Hippocampal formation (tissue), 2 donors: ENCODE data around the gene PRG3.
A peak's percentile ranks its signal among the peaks of the same experiment; 100 is the strongest.

ENCODE experiments used
- DNase-seq, 2 donors: peaks; one replicate each; lab custom pipeline; 2025; lab: John Stamatoyannopoulos, UW

Gene PRG3, protein sequence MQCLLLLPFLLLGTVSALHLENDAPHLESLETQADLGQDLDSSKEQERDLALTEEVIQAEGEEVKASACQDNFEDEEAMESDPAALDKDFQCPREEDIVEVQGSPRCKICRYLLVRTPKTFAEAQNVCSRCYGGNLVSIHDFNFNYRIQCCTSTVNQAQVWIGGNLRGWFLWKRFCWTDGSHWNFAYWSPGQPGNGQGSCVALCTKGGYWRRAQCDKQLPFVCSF

DNA sequence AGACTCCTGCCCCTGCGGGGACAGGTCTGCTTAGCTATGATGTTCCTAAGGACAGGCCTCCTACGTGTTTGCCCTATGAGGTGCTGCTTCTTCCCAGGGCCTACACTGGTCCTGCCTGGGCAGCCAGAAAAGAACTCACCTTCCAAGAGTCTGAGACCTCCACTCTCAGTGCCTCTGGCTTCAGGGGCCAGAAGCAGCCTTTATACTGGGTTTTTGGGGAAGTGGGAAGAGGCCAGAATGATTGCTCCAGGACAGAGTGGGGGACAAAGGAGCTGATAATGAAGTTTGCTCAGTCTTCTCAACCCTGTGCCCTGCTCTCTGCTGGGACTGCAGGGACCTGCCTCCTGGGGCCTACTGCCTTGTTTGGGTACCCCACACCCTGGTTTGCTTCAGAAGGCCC is at the start of gene PRG3:
TSS of gene PRG3 (minus strand) at position 176 of the 400 bp plus-strand sequence. CDS start 442 bp downstream, outside the sequence.
- no peak for DNase-seq

DNA sequence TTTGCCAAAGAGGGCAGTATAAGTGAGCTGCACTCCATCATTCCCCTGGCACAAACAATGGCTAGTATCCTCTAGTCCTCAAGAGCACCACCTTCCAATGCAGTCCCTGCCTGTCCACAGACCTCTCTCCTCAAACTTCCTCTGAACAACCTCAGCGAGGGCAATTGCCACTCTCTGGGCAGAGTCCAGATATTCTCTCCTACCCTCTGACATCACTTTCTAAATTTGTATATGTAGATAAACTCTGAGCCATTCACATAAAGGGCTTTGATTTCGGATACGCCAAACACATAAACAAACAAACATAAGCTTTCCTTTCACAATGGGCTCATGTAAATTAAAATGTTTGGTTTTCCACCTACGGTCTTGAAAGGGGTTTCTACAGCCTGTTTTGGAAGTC is 49.0 kb upstream of the PRG3 start:
- DNase-seq = no peak

DNA sequence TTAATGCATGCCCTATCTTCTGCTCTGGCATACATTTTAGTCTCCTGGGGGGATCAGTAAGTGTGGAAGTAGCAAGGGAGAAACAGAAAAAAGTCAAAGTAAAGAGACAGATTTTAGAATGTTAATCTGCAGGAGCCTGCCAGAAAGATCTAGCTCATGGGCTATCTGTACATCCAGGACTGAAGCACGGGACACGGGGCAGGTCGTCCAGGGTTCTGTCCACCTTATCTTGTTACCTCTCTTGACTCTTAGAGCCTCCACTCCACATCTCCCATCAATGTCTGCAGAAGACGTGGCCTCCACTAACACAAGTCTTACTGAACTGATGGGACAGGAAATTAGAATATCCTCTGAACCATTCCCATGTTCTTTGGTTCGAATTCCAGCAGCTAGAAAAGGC is 47.7 kb upstream of the PRG3 start:
- DNase-seq = no peak

DNA sequence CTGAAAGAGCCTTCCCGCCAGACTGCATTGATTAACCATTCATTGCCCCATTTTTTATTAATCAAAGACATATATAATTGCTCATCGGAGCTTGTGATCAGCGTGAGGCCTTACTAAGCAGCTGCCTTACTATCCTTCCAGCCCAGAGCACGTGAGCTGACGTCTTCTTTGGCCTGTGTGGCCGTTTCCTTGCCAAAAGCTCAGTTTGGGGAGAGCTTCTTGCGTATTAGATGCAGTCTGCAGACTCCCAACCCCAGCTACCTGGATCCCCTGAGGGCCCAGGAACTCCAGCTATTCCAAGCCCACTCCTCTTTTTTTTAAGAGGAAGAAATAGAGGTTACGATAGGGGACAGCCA is 46.8 kb upstream of the PRG3 start:
- DNase-seq = peak; percentile 7 to 24

DNA sequence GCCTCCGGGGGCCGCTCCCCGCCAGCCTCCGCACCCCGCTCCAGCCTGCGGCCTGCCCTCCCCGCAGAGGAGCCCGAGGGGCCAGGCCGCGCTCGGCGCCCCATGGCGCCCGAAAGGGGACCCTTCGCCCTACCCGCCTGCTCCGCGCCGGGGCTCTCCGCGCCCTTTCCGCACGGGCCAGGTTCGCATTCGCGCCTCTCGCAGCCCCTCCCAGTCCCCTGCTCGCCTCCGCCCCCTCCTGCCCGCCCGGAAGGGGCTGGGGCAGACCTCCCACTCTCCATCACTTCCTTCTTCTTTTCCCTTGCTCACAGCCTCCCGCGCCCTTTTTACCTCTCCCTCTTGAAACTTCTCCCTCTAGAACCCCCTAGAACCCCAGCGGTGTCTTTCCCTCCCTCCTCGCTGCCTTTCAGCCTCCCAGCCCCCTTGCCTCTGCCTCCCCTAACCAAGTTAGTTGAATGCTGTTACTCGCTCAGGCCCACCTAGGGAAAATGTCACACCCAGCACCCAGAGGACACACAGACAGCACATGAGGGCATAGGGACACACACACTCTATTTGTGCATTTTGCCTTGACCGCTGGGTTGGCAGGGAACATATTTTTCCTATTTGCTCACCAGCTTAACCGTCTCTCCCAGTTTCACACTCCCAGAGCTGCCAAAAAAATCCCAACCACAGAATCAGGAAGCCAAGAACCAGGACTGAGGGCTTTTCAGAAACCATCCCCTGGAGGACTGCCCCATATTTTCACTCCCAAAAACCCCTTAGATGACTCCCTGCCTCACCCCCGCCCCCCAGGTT is 46.2 kb upstream of the PRG3 start, which contains the start of gene SLC43A3:
TSS of gene SLC43A3 (minus strand) at position 193 of the 798 bp plus-strand sequence. CDS start 949 bp downstream, outside the sequence.
- peak in 1 of 2 donors; percentile 19 for DNase-seq

DNA sequence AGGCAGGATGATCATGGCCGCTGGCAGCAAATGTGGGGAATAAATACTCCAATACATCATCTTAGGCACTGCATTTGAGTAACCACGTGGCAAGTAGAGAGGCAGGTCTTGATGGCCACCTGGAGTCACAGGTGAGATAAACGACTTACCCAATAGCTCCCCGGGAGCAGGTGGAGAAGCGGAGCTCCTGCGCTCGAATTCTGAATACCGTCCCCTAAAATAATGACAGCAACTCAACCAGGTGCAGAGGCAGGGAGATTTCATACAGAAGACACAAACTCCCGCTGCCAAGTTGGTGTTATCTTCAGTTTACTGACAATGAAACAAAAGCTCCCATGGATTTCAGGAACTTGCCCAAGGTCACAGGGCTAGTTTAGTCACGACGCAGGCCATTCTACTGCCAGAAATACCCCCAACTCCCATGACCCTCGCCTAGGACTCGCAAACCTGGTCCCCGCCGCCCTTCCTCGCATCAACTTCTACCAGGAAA is 45.5 kb upstream of the PRG3 start:
- no peak for DNase-seq

DNA sequence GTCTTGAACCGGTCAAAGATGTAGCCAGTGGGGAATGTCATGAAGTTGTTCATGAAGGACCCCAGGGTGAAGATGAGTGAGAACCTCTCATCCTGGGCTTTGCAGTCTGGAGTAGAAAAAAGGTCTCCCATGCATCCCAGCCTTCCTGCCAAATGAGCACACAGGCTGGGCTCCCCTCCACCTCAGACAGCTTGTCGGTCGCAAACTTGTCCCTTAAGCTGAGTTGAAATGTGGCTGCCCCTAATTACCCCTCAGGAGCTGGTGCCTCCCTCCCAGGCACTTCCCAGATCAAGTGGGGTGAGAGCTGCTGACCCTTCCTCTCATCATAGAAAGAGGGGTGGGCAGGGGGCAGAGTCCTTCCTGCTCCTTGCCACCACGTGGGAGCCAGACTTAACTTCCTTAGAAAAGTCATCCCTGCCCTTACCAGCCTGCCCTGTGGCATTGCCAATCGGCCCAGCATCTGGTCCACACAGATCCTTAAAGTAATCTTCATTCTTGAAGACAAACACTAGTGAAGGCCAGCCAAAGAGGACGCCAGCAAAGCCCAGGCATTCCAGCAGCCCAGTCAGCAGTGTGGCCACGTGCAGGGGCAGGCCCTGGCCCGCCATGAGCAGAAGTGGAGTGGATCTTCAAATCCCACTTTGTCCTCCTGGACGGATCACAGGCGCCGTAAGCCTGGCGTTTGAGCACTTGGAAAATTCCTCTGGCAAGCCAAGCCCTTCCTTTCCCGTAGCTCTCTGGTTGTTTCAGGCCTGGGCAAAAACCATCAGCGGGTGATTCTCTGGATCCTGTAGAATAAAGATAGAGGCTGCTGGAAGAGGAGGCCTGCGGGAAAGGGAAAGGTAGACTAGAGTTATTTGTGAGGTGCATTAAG is 44.9 kb upstream of the PRG3 start:
- peak in 1 of 2 donors; percentile 12 for DNase-seq

DNA sequence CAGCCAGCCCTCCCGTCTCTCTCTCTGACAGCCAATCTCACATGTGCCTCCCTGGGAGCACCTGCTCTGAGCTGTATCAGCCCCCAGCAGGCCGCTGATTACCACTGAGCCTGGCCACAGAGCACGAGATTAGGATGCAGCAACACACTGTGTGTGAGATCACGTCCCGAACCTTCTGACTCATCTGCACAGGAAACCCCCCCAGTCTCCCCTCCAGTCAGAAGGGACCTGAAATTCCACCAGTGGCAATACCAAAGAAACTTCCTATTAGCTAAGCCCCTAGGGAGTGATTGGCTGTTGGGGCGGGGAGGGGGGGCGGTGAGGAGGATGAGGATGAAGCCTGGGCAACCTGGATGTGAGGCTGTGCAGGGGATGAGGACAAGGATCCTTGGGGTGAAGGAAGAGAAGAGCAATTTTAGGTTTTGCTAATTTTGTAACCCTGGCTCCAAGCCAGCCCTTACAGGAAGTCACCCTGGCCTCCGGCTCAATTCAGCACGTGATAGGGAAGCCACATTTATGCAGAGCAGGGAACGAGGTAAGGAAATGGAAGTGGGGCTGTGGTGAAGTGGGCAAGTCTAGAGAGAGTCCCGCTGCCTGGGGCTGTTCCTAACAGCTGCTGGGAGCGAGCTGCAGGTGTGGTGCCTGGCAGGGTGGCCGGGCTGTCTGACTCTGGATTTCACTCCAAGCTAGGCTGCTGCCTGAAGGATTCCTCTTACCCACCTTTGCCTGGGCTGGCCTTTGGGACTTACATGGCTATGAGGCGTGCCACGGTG is 44.0 kb upstream of the PRG3 start:
- peak in 1 of 2 donors; percentile 3 for DNase-seq

DNA sequence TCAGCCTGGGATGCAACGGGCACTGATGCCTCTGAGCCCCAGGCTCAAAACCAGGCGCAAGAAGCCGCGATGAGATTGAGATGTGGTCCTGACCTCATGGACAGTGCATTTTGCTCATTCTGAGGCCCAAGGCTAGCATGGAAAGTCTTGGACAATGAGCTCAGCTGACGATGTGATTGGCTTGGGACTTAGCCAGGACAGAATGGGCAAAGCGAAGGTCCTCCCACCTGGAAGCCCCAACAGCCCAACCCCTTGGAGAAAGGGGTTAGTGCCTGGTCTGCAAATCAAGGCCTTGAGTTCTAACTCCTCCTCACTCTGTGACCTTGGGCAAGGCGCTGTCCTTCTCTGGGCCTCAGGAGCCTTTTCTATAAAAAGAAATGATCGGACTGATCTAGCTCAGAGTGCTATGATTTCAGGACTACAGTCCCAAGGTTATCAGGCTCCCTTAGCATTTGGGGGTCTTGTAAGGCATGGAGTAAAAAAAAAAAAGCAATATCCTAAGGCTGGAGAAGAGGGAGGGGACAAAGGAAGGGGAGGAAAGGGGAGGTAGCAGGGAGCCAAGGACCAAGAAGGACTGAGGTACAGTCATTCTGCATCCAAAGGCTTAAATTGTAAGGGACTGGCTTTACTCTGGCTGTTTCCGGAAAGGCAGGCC is 43.3 kb upstream of the PRG3 start:
- DNase-seq = no peak

DNA sequence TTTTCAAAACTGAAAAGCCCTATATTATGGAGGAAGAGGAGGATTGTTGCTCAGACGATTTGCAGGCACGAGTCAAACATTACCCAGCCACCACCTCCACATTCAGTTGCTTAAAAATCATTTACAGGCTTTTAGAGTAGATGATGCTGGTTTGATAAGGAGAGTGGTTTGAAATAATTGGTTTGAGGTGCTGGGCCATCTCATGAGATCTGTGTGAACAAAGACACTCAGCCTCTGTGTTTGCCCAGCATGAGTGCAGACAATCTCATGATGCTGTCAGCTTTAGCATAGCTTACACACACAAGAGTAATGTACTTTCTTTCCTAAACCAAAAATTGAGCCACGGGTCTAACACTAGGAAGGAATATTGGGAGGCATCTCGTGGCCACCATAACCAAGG is 41.7 kb upstream of the PRG3 start:
- DNase-seq = no peak

DNA sequence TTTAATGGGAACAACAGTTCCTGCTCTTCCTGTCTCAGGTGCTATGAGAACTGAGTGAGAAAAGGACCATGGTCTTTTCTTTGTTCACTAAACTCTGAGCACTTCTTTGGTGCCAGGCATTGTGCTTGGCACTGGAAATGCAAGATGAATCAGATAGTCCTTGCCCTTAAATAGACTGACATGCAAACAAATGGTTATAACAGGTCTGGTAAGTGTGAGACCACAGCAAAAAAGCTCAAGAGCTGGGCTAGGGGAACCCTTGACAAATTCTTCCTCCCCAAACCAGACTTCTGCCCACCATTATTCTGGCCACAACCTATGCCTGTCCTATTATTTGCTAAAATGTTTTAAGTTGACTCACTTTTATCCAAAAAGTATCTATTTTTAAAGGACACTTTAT is 40.9 kb upstream of the PRG3 start:
- DNase-seq = no peak

DNA sequence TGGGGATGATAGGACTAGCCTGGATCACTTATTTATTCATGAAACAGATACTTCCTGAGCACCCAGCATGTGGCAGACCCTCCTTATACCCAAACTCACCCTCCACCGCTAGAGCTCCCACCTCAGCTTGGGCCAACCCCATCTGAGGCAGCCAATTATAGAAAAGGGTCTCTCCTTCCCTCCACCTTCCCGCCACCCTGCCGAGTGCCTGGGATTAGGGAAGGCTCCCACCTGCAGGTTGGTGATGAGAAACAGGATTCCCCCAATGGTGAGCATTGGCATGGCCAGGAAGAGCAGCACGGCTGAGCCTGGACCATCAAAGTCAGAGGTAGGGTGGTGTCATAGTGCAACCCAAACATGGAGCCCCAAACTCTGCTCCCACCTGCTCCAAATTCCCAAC is 40.1 kb upstream of the PRG3 start:
- DNase-seq = no peak

DNA sequence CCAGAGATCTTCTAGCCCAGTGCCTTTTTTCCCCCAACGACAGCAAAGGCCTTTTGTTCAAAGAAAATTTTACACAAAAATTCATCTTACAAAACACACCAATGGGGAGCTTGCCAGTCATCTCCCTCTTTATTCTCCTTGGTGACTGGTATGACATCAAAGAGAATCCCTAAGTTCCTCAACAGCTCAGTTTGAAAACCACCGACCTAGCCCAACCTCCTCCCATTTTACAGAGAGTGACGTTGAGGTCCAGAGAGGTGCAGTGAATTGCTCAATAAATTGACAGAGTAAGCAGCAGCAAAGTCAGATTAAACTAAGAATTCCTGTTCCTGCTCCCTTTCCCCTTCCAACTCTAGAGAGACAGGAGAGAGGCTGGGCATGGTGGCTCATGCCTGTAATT is 38.2 kb upstream of the PRG3 start:
- DNase-seq = no peak

DNA sequence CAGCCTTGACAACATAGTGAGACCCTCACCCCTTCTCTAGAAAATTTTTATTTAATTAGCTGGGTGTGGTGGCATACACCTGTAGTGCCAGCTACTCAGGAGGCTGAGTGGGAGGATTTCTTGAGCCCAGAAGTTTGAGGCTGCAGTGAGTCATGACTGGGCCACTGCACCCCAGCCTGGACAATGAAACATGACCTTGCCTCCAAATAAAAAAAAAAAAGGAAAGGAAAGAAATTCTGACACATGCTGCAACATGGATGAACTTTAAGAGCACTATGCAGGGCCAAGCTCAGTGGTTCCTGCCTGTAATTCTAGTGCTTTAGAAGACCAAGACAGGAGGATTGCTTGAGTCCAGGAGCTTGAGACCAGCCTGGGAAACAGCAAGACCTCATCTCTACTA is 37.2 kb upstream of the PRG3 start:
- no peak for DNase-seq

DNA sequence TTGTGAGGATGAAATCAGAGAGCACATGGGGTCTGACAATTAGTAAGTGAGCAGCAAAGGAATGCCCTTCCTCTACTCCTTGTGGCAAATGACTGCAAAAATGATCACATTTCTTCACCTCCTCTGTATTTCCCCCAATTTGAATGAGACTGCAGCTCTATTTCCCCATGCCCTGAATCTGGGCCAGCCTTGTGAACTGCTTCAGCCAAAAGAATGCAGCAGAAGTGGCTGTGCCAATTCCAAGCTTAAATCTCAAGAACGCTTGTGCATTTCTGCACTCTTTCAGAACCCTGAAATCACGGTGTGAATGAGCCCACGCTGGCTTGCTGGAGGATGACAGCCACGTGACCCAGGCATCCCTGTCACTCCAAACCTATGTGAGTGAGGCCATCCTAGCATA is 36.1 kb upstream of the PRG3 start:
- no peak for DNase-seq

DNA sequence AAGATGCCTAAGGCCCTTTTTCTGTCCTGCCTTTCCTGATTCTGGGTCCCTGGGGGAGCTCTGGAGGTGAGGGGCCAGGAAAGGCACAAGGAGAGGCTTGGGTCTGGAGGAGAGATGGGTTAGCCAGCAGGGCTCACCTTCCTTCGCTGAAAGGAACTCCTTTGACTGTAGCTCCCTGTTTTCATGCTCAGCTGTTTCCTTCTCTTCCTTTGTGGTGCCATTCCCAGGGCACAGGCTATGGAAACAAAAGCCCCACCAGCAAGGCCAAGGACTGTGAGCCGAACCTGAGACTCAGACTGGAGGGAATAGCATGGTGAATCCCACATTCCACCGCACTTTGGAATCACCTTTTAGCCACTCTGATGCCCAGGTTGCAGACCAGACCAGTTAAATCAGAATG is 35.5 kb upstream of the PRG3 start:
- no peak for DNase-seq

DNA sequence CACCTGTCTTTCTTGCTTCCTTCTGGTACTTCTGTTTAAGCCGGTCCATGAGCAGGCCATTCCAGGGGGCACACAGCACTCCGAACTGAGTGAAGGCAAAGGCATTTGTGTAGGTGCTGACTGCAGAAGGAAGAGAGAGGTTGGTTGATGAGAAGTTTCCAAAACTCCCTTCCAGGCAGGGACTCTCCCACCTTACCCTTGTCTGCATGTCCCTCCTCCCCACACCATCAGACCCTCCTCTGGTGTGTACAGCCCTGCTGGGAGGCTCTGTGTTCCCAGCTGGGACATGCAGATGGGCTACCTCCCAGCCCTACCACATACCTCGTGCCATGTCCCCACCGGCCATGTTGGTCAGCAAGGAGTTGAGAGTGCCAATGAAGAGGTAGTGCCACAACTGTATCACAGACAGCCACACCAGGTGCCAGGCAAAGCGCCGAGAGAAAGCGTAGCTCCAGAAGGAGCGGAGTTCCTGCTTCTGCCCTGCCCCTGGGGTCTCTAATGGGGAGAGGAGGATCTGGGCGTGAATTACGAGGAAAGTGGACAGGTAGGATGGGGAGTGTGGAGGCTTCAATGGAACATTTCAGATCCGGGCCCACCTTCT is 33.8 kb upstream of the PRG3 start:
- DNase-seq = no peak

DNA sequence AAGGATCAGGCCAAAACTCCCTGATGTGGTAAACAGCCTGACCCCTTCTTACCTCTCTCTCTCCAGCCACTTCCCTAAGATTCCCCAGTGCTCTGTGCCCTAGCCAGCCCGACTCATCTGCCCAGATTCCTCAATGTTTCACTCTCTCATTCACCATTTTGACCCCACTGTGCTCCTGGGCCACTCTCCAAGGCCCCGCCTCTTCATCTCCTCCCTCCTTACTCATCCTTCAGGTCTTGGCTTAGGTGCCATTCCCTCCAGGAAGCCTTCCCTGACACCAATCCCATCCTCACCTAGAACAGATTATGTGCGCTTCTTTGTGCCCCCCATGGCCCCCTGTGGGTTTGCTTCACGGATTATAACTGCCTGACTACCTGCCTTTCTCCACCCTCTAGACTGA is 32.7 kb upstream of the PRG3 start:
- DNase-seq = no peak

DNA sequence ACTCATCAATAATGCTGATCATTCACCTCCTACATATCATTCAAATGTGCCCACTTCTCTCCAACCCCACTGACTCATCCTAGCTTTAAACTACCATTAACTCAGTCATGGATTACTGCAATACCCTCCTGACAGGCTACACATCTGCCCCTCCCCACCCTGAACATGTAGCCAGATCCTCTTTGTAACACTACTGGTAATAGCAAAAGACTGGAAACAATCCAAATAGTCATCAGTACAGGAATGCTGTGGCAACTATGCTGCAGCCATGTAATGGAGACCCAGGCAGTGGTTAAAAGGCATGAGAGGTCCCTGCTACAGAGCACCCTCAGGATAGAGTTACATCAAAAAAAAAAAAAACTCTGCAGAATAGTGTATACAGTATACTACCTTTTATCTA is 29.3 kb upstream of the PRG3 start:
- no peak for DNase-seq

DNA sequence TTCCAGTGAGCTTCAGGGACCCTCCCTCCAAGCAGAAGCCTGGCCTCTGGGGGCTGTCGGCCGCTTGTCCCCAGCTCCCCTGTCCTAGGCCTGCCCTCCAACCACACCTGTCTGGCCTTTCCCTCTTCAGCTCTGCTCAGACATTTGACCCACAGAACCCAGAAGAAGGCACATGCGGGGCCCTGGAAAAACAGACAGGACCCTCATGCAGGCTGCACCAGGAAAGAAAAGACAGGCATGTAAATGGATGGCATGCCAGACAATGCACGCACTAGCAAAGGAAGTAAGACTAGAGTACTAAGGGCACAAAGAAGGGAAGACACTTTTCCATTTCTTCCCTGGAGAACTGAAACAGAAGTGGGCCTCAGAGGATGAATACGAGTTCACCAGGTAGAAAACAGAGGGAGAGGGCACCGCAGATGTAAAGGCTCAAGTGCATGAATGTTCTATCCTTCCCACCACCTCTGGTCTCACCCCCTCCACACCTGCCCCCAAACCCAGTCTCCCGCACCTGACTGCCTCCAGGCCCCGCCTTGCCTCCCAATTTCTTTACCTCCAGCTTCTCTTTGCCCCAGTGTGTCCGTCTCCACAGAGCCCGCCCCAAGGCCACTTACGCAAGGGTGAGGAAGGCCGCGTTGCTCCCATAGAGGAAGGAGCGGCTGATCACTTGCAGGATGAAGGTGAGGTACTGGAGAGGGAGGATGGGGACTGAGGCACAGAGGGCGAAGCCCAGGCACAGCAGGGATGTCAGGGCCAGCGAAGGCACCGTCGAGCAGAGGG is 28.6 kb upstream of the PRG3 start:
- DNase-seq = no peak
